ENCODE measurements around the gene FAM200A. TPM values are rescaled to one million over a fixed set of nuclear protein-coding genes. Genes with fewer than 3 reads are reported as not detected.
"Not testable (repeated sequence)": the region's sequence is repeated elsewhere in the genome, so short reads cannot be mapped to it uniquely, and the experiment has no call there.

Gene FAM200A
- total RNA-seq, 2 experiments from 2014 or later, result 5.0 to 5.1 TPM

DNA sequence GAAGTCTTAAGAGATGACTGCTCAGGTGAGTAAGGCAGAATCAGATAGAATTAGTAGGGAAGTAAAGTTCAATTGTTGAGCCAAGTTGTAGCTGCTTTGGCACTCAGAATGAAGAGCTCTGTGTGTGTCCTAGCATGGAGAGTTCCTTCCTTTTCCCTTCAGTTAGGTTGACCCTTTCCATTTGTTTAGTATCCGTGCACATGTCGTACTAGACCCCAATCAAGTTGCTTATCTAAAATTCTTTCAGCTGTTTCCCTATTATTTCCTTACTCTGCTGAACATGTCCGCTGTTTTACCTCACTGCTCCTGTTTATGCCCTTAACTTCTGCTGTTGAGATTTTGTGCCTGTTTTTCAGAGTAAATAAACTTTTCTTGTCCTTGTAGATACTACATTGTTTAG lies 19.9 kb upstream of the FAM200A start:
- Mint-ChIP-seq H3K27me3 (no peaks in the 10 kb centered on the region), H3K9me3 (no peaks in the 10 kb centered on the region), H3K36me3 (ENCODE audit: low read depth) (peaks cover 53% of the 10 kb centered on the region), H3K4me3 (no peak overlapping the region), H3K4me1 (no peaks in the 10 kb centered on the region), H3K27ac (no peak overlapping the region)
- ChIA-PET POLR2A (interaction anchor here (2.4 to 3.1 kb wide), 2 partner anchors 8 to 14 kb away, joined by 7 to 9 read pairs; partner anchors contain the start of gene ZNF655), CTCF (interaction anchor here (1.0 kb wide), 1 partner anchor 12 kb away, joined by 3 read pairs; no protein-coding TSS in a partner anchor)
- DNase-seq, result no peak

DNA sequence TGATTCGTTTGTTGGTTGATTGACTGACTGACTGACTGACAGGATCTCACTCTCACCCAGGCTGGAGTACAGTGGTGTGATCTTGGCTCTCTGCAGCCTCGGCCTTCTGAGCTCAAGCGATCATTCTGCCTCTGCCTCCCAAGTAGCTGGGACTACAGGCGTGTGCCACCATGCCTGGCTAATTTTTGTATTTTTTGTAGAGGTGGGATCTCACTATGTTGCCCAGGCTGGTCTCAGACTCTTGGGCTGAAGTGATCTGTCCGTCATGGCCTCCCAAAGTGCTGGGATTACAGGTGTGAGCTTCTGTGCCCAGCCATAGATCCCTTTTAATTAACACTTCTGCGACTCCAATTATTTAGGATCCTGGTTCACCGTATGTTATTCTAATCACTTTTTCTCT lies 16.9 kb upstream of the FAM200A start:
- peaks cover 73% of the 10 kb centered on the region for H3K36me3 Mint-ChIP-seq (ENCODE audit: low read depth)
- POLR2A ChIA-PET, result interaction anchor here (1.5 kb wide), 1 partner anchor 12 kb away, joined by 4 read pairs; no protein-coding TSS in a partner anchor
- DNase-seq, CTCF ChIA-PET, H3K4me3 Mint-ChIP-seq, H3K27ac Mint-ChIP-seq, H3K9me3 Mint-ChIP-seq, H3K4me1 Mint-ChIP-seq, H3K27me3 Mint-ChIP-seq: not testable (repeated sequence)

DNA sequence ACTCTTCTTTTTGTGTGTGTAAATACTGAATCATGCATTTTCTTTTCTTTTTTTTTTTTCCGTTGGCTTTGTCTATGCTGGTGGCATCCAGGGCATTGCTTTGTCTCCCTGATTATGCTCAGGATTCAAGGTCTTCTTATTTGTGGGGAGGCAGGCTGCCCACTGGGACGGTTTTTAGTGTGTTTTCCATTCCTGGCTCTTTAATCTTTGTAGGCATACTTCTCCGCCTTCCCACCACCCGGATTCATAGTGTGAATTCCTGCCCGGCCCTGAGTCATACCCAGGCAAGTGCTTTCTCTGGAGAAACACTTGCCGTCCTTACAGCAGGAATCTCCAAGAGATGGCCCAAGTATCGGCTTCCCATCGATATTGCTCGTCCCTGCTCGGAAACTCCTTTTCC lies 11.7 kb upstream of the FAM200A start:
- Mint-ChIP-seq H3K9me3 (no peaks in the 10 kb centered on the region), H3K4me1 (peaks cover 42% of the 10 kb centered on the region), H3K4me3 (no peak overlapping the region), H3K27me3 (no peaks in the 10 kb centered on the region), H3K27ac (no peak overlapping the region), H3K36me3 (ENCODE audit: low read depth) (peaks cover 66% of the 10 kb centered on the region)
- no peak for DNase-seq
- CTCF ChIA-PET, result interaction anchor here (0.6 kb wide), 1 partner anchor 519 kb away, joined by 3 read pairs; no protein-coding TSS in a partner anchor
- POLR2A ChIA-PET, result interaction anchor here (0.8 to 2.1 kb wide), 3 partner anchors 8 to 64 kb away, joined by 3 to 7 read pairs (median 6); partner anchors contain the start of gene ZNF394

DNA sequence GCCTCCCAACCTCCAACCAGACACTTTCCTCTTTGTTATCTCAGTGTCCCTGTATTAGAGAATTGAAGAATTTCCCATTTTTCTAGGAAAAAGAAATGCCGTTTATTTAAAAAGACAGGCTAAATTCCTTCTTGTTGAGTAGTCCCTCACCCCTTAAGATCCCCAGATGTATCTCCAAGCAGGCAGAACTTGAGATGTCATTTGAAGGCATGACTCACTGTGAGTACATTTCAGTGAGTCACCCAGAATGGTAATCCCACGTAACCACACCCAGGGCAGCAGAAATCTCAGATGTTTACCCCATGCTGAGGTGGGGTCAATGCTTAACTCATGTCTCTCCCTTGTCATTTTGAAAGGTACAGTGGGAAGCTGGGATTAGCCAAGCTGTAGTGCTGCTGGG lies 10.9 kb upstream of the FAM200A start:
- Mint-ChIP-seq H3K4me1 (peaks cover 44% of the 10 kb centered on the region), H3K27ac (peak overlapping the region; percentile 27), H3K36me3 (ENCODE audit: low read depth) (peaks cover 69% of the 10 kb centered on the region), H3K4me3 (no peak overlapping the region), H3K27me3 (no peaks in the 10 kb centered on the region), H3K9me3 (no peaks in the 10 kb centered on the region)
- DNase-seq, result peak; percentile 50
- CTCF ChIA-PET, result no interaction called here
- POLR2A ChIA-PET, result interaction anchor here (1.7 to 2.1 kb wide), 2 partner anchors 9 to 63 kb away, joined by 6 to 7 read pairs; partner anchors contain the start of gene ZNF394

DNA sequence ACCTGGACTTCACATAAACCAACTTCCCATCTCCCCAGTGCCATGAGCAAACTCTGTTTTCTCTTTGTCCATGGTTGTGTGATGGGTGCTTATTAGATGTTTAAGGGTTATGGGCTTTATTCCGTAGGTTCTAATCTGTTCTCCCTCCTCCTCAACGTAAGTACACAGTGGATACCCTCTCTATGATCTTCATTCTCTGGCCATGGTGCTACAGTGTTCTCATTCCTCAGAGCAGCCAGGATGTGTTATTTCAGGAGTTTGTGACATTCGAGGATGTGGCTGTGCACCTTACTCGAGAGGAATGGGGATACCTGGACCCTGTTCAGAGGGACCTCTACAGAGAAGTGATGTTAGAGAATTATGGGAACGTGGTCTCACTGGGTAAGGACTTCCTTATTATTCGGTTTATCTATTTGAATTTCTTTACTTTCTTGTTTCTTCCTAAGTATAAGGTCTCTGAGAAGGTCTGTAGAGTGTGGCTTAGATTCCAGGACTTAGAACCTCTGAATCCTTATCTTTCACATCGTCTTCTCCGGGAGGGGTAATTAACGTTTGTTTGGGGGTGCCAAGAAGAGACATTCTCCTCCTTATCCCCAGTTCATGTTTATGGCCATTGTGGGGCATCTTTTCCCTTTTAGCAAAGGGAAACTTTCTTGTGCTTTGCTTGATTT lies 10.3 kb upstream of the FAM200A start:
- ChIA-PET CTCF (no interaction called here), POLR2A (interaction anchor here (1.7 to 6.6 kb wide), 3 partner anchors 10 to 62 kb away, joined by 6 to 70 read pairs (median 7); partner anchors contain the start of genes ZKSCAN5 and ZNF394)
- Mint-ChIP-seq H3K4me3 (no peak overlapping the region), H3K4me1 (peaks cover 48% of the 10 kb centered on the region), H3K27ac (peak overlapping the region; percentile 53), H3K27me3 (no peaks in the 10 kb centered on the region), H3K36me3 (ENCODE audit: low read depth) (peaks cover 70% of the 10 kb centered on the region), H3K9me3 (no peaks in the 10 kb centered on the region)
- no peak for DNase-seq

DNA sequence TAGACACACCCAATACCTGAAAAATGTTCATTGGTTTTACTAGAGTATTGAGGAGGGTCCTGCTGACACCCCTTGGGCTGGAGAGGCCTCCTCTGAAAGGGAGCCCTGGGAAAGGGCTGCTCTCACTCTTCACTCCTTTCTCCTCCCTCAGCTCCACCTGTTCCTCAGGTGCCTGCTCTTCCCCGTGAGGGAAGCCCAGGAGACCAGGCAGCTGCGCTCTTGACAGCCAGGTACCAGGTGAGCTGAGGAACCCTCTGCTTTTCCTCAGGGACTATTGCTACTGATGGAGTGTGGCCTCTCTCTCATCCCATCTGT lies 9.8 kb upstream of the FAM200A start:
- no peak overlapping the region for H3K4me3 Mint-ChIP-seq
- POLR2A ChIA-PET, result interaction anchor here (6.6 kb wide), 1 partner anchor 55 kb away, joined by 70 read pairs; the partner anchor contains the start of gene ZKSCAN5
- no peak overlapping the region for H3K27ac Mint-ChIP-seq

DNA sequence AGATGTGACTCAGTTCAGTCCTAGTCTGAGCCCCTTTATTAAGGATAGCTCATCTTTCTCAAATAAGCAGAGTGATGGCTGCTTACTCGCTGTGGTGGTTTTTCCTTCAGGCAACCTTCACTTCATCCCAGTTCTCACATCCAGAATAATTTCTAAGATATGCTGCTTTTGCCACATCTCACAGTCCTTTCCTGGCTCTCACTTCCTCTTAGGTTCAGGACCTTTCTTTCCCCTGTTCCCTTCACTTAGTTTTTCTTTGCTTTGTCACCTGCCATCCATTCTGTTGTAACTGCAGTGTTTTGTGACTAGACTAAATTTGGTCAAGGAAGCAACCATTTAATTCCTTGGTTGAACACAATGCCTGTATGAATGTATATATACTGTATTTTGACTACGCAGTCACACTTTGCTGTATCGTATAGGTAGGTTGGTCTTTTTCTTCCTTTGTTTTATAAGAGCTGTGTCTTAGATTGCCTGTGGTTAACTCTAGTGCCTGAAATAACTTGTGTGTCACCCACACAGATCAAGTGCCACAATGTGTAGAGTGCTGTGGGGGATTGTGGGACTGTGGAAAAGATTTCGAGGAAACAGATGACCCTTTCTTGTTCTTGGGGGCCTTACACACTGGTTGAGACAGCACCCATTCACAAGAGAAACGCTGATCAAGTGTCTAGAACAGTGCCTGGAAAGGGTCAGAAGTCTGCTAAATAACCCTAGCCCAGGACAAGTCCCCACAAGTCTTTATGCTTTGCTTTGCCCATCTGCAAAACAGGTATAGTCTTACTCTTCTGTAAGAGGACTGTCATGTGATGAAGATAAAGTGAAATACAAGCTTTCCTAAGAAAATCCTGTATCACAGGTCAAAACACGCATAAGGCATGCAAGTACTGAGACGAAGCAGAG lies 9.2 kb upstream of the FAM200A start:
- H3K27me3 Mint-ChIP-seq, result no peaks in the 10 kb centered on the region
- ChIA-PET CTCF (no interaction called here), POLR2A (interaction anchor here (1.3 to 6.6 kb wide), 2 partner anchors 9 to 55 kb away, joined by 3 to 70 read pairs; partner anchors contain the start of genes FAM200A and ZKSCAN5)
- no peak for DNase-seq
- peaks cover 56% of the 10 kb centered on the region for H3K4me1 Mint-ChIP-seq
- H3K4me3 Mint-ChIP-seq, result peak overlapping the region; percentile 44
- H3K9me3 Mint-ChIP-seq, result no peaks in the 10 kb centered on the region
- peak overlapping the region; percentile 22 for H3K27ac Mint-ChIP-seq
- peaks cover 77% of the 10 kb centered on the region for H3K36me3 Mint-ChIP-seq (ENCODE audit: low read depth)

More for the DNA sequence above, 9.8 kb upstream of the FAM200A start:
- CTCF ChIA-PET, result no interaction called here
- H3K4me1 Mint-ChIP-seq, result peaks cover 53% of the 10 kb centered on the region
- no peak for DNase-seq
- H3K27me3 Mint-ChIP-seq, result no peaks in the 10 kb centered on the region
- no peaks in the 10 kb centered on the region for H3K9me3 Mint-ChIP-seq
- peaks cover 76% of the 10 kb centered on the region for H3K36me3 Mint-ChIP-seq (ENCODE audit: low read depth)

DNA sequence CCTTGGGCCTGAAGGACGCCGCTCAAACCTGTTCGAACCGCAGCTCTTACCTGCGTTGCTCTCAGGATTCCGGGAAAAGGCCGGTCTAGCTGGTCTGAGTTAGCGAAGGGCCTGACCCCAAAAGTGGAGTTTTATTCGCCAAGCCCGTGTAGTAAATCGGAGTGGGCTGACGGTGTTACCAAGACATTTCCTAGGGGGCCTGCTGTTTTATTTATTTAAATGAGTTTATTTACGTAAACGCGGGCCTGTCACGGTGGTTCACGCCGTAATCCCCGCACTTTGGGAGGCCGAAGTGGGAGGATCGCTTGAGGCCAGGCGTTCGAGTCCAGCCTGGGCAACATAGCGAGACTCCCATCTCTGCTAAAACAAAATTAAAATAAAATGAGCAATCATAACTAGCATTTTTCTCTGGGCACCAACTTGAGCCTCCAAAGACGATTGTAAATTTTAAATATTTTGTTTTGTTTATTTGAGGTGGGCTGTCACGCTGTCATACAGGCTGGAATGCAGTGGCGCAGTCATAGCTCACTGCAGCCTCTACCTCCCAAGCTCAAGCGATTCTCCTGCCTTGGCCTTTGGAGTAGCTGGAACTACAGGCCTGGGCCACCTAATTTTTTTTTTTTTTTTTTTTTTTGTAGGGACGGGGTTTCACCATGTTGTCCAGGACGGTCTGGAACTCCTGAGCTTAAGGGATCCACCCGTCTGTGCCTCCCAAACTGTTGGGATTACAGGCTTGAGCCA lies 7.4 kb upstream of the FAM200A start:
- Mint-ChIP-seq H3K27ac (peak overlapping the region; percentile 98), H3K36me3 (ENCODE audit: low read depth) (peaks cover 73% of the 10 kb centered on the region), H3K9me3 (no peaks in the 10 kb centered on the region), H3K4me1 (peaks cover 56% of the 10 kb centered on the region), H3K27me3 (no peaks in the 10 kb centered on the region), H3K4me3 (peak overlapping the region; percentile 99)
- ChIA-PET CTCF (interaction anchor here (1.0 to 1.5 kb wide), 3 partner anchors 12 to 150 kb away, joined by 3 to 7 read pairs (median 3); partner anchors contain the start of genes BUD31 and ZKSCAN5), POLR2A (interaction anchor here (1.2 to 6.6 kb wide), 22 partner anchors 21 to 870 kb away, joined by 3 to 79 read pairs (median 10); partner anchors contain the start of genes AP4M1, ARPC1B, BUD31 and MCM7)
- DNase-seq, result no peak

DNA sequence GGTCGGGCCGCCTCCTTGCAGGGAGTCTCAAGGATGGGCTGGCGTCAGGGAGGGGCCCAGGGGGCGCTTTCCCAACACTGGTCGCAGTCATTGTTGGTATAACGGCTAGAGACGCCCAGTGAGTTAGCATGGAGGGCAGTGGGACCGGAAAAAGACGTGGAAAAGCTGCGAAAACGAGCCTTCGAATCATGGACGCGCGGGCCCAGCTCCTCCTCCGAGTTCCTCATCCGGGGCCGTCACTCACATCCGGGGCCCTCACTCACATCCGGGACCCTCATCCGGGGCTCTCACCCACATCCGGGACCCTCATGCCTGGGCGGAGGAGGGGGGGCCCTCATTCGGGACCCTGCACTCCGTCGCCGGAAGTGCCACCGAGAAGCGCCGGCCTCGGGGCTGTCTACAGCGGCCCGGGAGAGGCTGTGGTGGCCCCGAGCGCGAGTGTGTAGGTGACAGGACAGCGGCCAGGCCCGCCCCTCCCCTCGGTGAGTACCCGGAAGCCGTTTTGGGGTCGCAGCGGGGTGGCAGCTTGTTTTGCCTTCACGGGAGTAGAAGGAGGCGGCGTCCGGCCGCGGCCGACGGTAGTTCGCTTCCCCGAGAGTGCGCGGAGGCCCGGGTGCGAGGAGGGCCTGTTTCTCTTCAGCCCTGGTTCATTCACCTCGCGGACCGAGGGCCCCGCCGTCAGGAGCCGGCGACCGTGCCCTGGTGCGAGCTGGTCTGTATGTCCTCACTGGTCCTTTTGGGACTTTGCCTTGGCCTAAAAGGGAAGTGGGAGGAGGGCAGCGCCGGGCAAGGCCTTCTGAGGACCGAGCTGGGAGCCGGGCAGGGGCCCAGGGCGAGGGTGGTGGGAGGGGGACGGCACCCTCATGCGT lies 6.6 kb upstream of the FAM200A start, which contains the start of gene ZNF655:
ZNF655 (plus strand) TSS at position 337 of the 869 bp plus-strand sequence. CDS start 1,918 bp downstream, outside the sequence.
- Mint-ChIP-seq H3K36me3 (ENCODE audit: low read depth) (peaks cover 71% of the 10 kb centered on the region), H3K27me3 (no peaks in the 10 kb centered on the region), H3K4me3 (peak within 1 kb of the TSS; percentile 99), H3K27ac (peak within 1 kb of the TSS; percentile 98), H3K9me3 (no peaks in the 10 kb centered on the region), H3K4me1 (peaks cover 49% of the 10 kb centered on the region)
- ChIA-PET POLR2A (interaction anchor here (0.6 to 6.6 kb wide), 42 partner anchors 8 to 1587 kb away, joined by 3 to 79 read pairs (median 4); partner anchors contain the start of genes AP4M1, ARPC1B, ATP5MF and BUD31), CTCF (interaction anchor here (0.6 to 1.5 kb wide), 3 partner anchors 54 to 650 kb away, joined by 3 to 7 read pairs (median 3); partner anchors contain the start of genes BUD31 and ZKSCAN5)
- peak; percentile 92 for DNase-seq

DNA sequence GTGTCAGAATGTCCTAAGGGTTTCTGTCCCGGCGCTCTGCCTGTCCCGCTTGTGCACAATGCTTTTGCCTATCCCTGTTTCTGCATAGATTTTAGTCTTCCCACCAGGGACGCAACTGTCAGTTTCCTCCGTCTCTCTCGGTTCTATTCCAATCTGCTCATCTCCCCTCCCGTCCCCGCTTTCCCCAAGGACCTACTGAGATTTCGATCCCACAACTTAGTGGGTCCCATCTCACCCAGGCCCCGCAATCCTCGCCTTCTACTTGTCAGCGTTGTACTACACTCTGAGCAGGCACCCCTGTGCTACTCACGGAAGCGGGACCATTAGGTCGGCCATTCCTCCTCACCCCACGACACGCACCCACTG lies 6.0 kb upstream of the FAM200A start:
- ChIA-PET POLR2A (interaction anchor here (0.6 to 6.6 kb wide), 37 partner anchors 9 to 1587 kb away, joined by 3 to 79 read pairs (median 6); partner anchors contain the start of genes AP4M1, ARPC1B, ATP5MF and BUD31), CTCF (interaction anchor here (0.6 to 1.6 kb wide), 4 partner anchors 53 to 649 kb away, joined by 3 to 7 read pairs (median 4); partner anchors contain the start of genes BUD31 and ZKSCAN5)
- no peaks in the 10 kb centered on the region for H3K9me3 Mint-ChIP-seq
- no peak for DNase-seq
- peaks cover 52% of the 10 kb centered on the region for H3K4me1 Mint-ChIP-seq
- peak overlapping the region; percentile 98 for H3K27ac Mint-ChIP-seq
- H3K4me3 Mint-ChIP-seq, result peak overlapping the region; percentile 99
- H3K27me3 Mint-ChIP-seq, result no peaks in the 10 kb centered on the region
- H3K36me3 Mint-ChIP-seq (ENCODE audit: low read depth), result peaks cover 73% of the 10 kb centered on the region

DNA sequence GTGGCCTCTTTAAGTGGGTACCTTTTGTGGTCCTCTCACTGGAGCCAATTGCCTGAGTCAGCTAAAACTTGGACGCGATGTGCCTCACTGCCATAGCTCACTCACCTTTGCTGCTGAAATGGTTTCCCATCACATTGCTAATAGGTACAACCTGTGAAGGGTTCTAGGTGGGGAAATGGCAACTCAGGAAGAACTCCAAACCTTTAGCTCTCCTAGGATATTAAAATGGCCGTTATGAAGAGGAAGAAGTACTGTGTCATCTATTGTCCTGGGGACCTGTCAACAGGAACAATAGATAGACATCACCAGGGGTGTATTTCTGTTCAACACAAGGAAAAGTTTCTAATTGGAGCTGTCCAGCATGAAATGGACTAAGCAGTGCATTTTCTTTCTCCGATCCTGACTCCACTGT lies 5.3 kb upstream of the FAM200A start:
- peak overlapping the region; percentile 99 for H3K4me3 Mint-ChIP-seq

More for the DNA sequence above, 5.3 kb upstream of the FAM200A start:
- H3K27me3 Mint-ChIP-seq, result no peaks in the 10 kb centered on the region
- ChIA-PET POLR2A (interaction anchor here (1.0 to 6.6 kb wide), 24 partner anchors 10 to 1318 kb away, joined by 3 to 79 read pairs (median 9); partner anchors contain the start of genes ATP5MF, BUD31, MEPCE and PDAP1), CTCF (interaction anchor here (1.6 kb wide), 1 partner anchor 58 kb away, joined by 4 read pairs; no protein-coding TSS in a partner anchor)
- no peaks in the 10 kb centered on the region for H3K9me3 Mint-ChIP-seq
- H3K27ac Mint-ChIP-seq, result peak overlapping the region; percentile 98
- H3K36me3 Mint-ChIP-seq (ENCODE audit: low read depth), result peaks cover 66% of the 10 kb centered on the region
- DNase-seq, result no peak
- H3K4me1 Mint-ChIP-seq, result peaks cover 50% of the 10 kb centered on the region
